Amniotic stem cell (primary cell): Measurements from ENCODE around the gene DCAF5.
"Not testable (repeated sequence)": the region's sequence is repeated elsewhere in the genome, so short reads cannot be mapped to it uniquely, and the experiment has no call there.

Experiments used
- DNase-seq: peaks from one replicate; lab custom pipeline; 2025; lab: John Stamatoyannopoulos, UW

DCAF5 gene

GRCh38 chr14:69068744-69069421 is 84.0 kb downstream of the DCAF5 start:
- no peak for DNase-seq

- no peak for DNase-seq
These were observed 86.3 kb downstream of the DCAF5 start for GRCh38 chr14:69066396-69067171.

DNA sequence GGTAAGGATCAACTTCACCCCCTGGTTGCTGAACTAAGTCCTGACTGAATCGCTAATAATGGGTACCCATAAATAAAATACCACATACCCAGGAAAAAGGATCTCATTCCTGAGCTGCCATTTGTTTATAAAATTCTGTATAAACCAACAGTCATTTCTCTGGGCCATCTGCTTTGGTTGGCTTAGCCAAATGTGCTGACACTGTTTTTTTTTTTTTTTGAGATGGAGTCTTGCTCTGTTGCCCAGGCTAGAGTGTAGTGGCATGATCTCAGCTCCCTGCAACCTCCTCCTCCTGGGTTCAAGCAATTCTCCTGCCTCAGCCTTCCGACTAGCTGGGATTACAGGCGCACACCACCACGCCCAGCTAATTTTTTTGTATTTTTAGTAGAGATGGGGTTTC is 87.0 kb downstream of the DCAF5 start:
- not testable (repeated sequence) for DNase-seq

DNA sequence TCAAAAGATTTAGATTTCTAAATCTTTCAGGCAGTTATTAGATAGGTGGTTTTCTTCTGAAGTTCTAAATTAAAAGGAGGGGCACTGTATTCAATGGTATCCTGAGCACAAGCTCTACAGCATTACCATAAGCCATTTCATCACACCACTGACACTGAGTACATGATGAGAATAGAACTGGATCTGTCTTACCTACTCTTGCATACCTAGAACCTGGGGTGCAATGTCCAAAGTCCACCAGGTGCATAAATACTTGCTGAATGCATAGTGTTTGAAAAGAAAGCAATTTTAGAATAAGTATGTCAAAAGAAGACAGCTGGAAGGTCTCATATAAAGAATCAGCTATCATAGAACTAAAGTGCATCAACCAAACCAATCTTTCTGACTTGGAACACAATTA is 88.3 kb downstream of the DCAF5 start:
- no peak for DNase-seq

GRCh38 chr14:69059658-69060623 is 93.0 kb downstream of the DCAF5 start:
- peak; percentile 98 for DNase-seq

DNA sequence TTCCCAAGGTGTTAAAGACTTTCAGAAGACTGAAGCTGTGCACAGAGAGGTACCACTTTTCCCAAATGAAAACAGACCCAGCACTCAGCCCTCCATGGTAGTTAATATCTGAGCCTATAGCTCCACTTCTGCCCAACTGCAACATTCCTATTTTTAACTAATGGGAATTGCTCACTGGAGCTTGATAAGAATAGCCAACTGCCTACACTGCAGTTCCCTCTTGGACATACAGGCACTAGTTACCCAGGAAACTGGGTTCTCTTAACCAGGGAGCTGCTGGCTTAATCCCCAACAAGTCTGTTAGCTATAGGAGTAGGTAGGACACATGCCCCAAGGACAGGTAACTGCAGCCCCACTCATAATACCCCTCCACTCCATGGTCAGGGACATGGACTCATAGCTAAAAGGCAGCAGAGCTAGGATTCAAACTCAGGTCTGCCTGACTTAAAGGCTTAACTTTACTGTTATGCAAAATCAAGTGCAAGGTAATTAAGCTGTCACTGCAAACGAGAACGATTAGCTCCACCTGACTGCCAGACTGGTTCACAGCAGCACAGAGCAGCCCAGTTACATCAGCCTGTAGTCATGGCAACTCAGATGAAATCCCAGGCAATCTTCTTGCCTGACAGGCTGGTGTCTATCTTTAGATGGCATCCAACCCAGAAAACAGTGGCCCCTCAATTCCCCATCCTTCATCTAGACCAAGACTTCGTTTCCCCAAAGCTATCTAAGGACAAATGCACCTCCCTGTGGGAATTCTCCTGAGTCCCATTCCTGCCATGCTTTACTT is 96.7 kb downstream of the DCAF5 start:
- DNase-seq: no peak

- DNase-seq: no peak
These were observed 97.8 kb downstream of the DCAF5 start for GRCh38 chr14:69055125-69055524.

DNA sequence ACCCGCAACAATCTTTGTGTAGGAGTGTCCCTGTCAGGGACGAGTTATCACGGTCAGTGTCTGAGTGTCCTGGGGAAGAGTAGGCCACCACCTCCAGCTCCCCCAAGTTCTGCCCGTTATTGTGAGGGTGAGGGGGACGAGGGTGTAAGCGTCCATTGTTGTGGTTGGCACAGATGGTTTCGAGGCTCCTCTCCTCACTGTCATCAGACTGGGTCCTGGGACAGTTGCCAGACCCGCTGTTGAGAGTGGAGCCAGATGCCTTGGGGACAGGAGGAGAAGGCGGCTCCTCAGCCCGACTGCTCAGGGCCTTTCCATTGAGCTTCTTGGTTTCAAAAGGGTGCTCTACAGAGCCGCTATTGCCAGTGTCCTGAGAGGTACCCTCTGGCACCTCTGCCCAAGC is 98.9 kb downstream of the DCAF5 start:
- DNase-seq: no peak

GRCh38 chr14:69052181-69052601 is 100.7 kb downstream of the DCAF5 start:
- no peak for DNase-seq

DNA sequence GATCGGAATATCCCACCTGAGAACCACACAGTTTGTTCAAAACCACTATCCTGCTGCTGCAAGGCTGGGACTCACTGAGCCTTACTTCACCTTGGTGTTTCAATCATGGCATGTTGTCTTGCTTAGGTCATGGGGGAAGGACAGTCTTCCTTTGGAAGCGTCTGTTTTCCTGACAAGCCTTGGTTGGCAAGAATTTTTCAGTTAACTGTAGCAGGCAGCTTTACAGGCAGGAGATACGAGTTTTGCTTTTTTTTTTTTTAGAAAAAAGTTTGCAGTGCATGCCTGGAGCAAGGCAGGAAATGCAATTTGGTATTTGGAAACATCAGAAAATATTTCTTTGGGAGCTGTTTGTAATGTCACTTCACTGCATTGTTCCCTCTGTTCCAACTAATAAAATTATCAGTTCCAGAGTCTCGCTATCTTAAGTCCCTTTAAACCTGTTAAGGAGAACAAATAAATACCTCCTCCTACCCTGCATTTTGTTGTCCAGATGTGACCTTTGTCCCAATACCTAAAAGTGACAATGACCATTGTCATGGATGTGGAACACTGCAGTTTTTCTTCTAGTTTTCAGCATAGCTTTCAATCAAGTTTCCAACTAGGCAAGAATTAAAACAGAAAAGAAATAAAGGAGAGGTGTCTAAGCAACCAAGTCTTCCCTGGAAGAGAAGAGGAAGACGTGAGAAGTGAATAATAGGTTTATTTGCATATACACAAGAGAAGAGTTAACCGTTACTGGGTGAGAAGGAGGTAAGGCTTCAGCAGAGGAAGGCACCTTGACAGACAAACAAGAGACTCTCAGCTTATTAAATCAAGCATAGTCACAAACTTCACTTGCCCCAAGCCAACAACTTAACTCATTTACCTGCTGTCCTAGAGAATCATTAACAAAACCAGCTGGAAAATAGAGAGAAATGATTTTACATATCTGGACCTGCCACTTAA is 102.4 kb downstream of the DCAF5 start:
- DNase-seq: no peak

- no peak for DNase-seq
These were observed 103.2 kb downstream of the DCAF5 start for GRCh38 chr14:69049675-69050074.

- DNase-seq: no peak
These were observed 104.5 kb downstream of the DCAF5 start for GRCh38 chr14:69048456-69048855.

- no peak for DNase-seq
These were observed 105.7 kb downstream of the DCAF5 start for GRCh38 chr14:69047255-69047654.

GRCh38 chr14:69046476-69046860 is 106.5 kb downstream of the DCAF5 start:
- DNase-seq: no peak

- no peak for DNase-seq
These were observed 107.0 kb downstream of the DCAF5 start for GRCh38 chr14:69045857-69046475.

GRCh38 chr14:69044965-69045555 is 107.9 kb downstream of the DCAF5 start:
- no peak for DNase-seq

DNA sequence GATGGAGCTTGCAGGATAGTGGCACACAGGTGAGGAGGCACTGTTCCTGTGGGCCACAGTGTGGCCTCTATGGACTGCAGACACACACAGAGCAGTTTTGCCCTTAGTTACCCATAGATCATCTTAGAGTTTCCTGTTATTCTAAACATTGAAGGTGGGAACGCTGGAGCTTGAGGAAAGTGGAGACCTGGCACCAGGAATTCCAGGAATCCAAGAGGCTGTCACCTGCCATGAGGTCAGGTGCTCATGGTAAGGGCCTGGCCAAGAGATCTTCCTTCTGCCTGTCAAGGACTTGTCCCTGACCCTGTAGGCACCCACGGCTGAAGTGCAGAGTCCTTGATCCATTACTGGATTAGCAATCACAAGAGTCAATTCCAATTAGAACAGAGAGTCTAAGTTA is 108.6 kb downstream of the DCAF5 start:
- no peak for DNase-seq

GRCh38 chr14:69043596-69044260 is 109.2 kb downstream of the DCAF5 start:
- no peak for DNase-seq
